AG04449 (cell line): ENCODE measurements around the gene RAE1.

Experiments
- CTCF ChIA-PET: fragments of 350-600 bp; formaldehyde crosslinking; extraction: SDS; loops from one replicate; lab custom pipeline; 2021; ENCODE audit warnings: antibody characterized with exemption; lab: Yijun Ruan, JAX
- POLR2A ChIA-PET: fragments of 400-600, 350-600 bp; formaldehyde crosslinking; extraction: SDS; loops from one replicate; lab custom pipeline; 2020; ENCODE audit warnings: antibody characterized with exemption, inconsistent platforms; lab: Yijun Ruan, JAX
- DNase-seq: peaks from one replicate; pipeline ENCODE4 v3.0.0-alpha.2; 2010; ENCODE audit warnings: low read depth, low spot score
- H3K4me3 ChIP-seq: 2 replicates; pipeline ENCODE4 v1.5.1; 2011; ENCODE audit warnings: low read depth, mild to moderate bottlenecking, control low read depth, low read length
- CTCF ChIP-seq: IDR thresholded peaks from one replicate; pipeline ENCODE4 v1.5.1; 2011; ENCODE audit warnings: mild to moderate bottlenecking, moderate library complexity, low read length, control low read depth, inconsistent platforms; ENCODE audit not compliant: insufficient read depth; ENCODE audit errors: missing control alignments

The RAE1 gene

GRCh38 chr20:57313230-57313629 lies 37.8 kb upstream of the RAE1 start:
- ChIA-PET POLR2A (no interaction called here), CTCF (no interaction called here)
- no peak for TF ChIP-seq CTCF
- DNase-seq, result no peak
- no peak overlapping the region for H3K4me3 ChIP-seq

GRCh38 chr20:57313951-57314350 lies 37.1 kb upstream of the RAE1 start:
- TF ChIP-seq CTCF, result no peak
- no peak overlapping the region for H3K4me3 ChIP-seq
- DNase-seq, result no peak
- ChIA-PET POLR2A (no interaction called here), CTCF (no interaction called here)

- DNase-seq, result no peak
- H3K4me3 ChIP-seq, result no peak overlapping the region
- ChIA-PET CTCF (interaction anchor here (1.0 kb wide), 1 partner anchor 31 kb away, joined by 3 read pairs; no protein-coding TSS in a partner anchor), POLR2A (no interaction called here)
- TF ChIP-seq CTCF, result no peak
Observed at GRCh38 chr20:57315083-57315975, 35.7 kb upstream of the RAE1 start.

- no peak for DNase-seq
- ChIA-PET CTCF (no interaction called here), POLR2A (no interaction called here)
- H3K4me3 ChIP-seq, result no peak overlapping the region
- no peak for TF ChIP-seq CTCF
Observed at GRCh38 chr20:57315976-57316480, 35.0 kb upstream of the RAE1 start.

- H3K4me3 ChIP-seq, result no peak overlapping the region
- DNase-seq, result no peak
- TF ChIP-seq CTCF, result no peak
- POLR2A ChIA-PET, result no interaction called here
- CTCF ChIA-PET, result no interaction called here
Observed at GRCh38 chr20:57316795-57317201, 34.3 kb upstream of the RAE1 start.

- CTCF ChIA-PET, result no interaction called here
- POLR2A ChIA-PET, result no interaction called here
- no peak for TF ChIP-seq CTCF
- H3K4me3 ChIP-seq, result no peak overlapping the region
- no peak for DNase-seq
Observed at GRCh38 chr20:57317316-57317788, 33.7 kb upstream of the RAE1 start.
